HEK293 (cell line): Measurements from ENCODE around the gene PRMT7.

Source experiments
- CTCF ChIP-seq: fragments of 450-650 bp; formaldehyde crosslinking; IDR thresholded peaks from 2 replicates; pipeline ENCODE4 v1.5.1; 2016; ENCODE audit warnings: missing biosample characterization, missing genetic modification characterization
- ZFP37 ChIP-seq: fragments of 450-650 bp; formaldehyde crosslinking; IDR thresholded peaks from 2 replicates; pipeline ENCODE4 v1.5.1; 2016; ENCODE audit warnings: missing biosample characterization, missing genetic modification characterization
- ZNF335 ChIP-seq: fragments of 450-650 bp; formaldehyde crosslinking; conservative IDR thresholded peaks from 2 replicates; pipeline ENCODE4 v1.5.1; 2016; ENCODE audit warnings: missing biosample characterization, missing genetic modification characterization
- ZSCAN4 ChIP-seq: fragments of 450-650 bp; formaldehyde crosslinking; IDR thresholded peaks from 2 replicates; pipeline ENCODE4 v1.5.1; 2017; ENCODE audit warnings: missing biosample characterization, missing genetic modification characterization
- TF ChIP-seq, protein P1 (sequence below): fragments of 450-650 bp; formaldehyde crosslinking; IDR thresholded peaks from 2 replicates; pipeline ENCODE4 v1.5.1; 2016; ENCODE audit warnings: missing biosample characterization, missing genetic modification characterization, borderline replicate concordance
- TF ChIP-seq, protein P2 (sequence below): fragments of 450-650 bp; formaldehyde crosslinking; IDR thresholded peaks from 2 replicates; pipeline ENCODE4 v1.5.1; 2016; ENCODE audit warnings: missing biosample characterization, missing genetic modification characterization

DNA sequence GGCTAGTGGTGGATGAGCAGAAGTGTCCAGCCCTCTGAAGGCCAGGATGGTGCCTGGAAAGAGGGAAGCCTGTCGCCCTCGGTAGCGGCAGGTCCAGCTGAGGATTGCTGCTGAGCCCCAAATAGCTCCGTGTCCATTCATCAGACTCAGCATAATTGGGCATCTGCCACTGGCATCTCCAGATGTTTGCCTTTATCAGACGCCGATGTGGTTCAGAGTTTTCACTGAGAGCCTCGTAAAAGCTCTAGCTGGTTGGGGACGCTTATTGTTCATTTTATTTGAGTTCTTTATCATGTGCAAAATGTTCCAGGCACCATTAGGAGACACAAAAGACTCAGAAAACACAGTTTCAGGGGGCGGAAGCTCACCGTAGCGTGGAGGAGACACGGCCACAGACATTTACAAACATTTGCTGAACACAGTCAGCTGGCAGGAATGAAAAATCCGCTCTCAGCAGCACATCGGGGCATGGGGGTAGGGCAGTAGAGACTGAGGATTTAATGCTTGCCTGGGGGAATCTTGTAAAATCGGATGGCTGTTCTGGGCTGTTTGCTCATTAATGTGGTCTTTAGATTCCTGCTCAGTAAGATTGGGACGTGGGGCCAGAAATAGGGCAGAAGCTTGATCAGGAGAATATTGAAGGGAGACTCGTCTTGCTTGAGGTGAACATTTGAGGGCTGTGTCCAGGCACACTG, 95.8 kb downstream of the PRMT7 start:
- TF ChIP-seq ZSCAN4 (tag by site-specific recombination): no peak
- no peak for TF ChIP-seq CTCF
- TF ChIP-seq, protein P1, sequence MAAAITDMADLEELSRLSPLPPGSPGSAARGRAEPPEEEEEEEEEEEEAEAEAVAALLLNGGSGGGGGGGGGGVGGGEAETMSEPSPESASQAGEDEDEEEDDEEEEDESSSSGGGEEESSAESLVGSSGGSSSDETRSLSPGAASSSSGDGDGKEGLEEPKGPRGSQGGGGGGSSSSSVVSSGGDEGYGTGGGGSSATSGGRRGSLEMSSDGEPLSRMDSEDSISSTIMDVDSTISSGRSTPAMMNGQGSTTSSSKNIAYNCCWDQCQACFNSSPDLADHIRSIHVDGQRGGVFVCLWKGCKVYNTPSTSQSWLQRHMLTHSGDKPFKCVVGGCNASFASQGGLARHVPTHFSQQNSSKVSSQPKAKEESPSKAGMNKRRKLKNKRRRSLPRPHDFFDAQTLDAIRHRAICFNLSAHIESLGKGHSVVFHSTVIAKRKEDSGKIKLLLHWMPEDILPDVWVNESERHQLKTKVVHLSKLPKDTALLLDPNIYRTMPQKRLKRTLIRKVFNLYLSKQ (tag by site-specific recombination): no peak
- TF ChIP-seq ZNF335 (tag by site-specific recombination): peak; percentile 52
- TF ChIP-seq, protein P2, sequence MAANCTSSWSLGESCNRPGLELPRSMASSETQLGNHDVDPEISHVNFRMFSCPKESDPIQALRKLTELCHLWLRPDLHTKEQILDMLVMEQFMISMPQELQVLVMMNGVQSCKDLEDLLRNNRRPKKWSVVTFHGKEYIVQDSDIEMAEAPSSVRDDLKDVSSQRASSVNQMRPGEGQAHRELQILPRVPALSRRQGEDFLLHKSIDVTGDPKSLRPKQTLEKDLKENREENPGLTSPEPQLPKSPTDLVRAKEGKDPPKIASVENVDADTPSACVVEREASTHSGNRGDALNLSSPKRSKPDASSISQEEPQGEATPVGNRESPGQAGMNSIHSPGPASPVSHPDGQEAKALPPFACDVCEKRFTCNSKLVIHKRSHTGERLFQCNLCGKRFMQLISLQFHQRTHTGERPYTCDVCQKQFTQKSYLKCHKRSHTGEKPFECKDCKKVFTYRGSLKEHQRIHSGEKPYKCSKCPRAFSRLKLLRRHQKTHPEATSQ (tag by site-specific recombination): no peak
- no peak for TF ChIP-seq ZFP37 (tag by site-specific recombination)
